GM12892 (cell line): ENCODE results near the gene TULP1.

Source experiments
- POLR2A ChIP-seq: IDR thresholded peaks from 2 replicates; pipeline ENCODE4 v1.6.1; 2011; ENCODE audit warnings: low read depth, low read length, control low read depth
- POLR2AphosphoS5 ChIP-seq: IDR thresholded peaks from 2 replicates; pipeline ENCODE4 v1.6.1; 2011; ENCODE audit warnings: low read depth, low read length, control low read depth
- TAF1 ChIP-seq: IDR thresholded peaks from 2 replicates; pipeline ENCODE4 v1.6.1; 2011; ENCODE audit warnings: low read depth, mild to moderate bottlenecking, control low read depth, low read length, borderline replicate concordance

GRCh38 chr6:35481226-35481625 lies 31.5 kb downstream of the TULP1 start:
- no peak for TF ChIP-seq POLR2A
- TF ChIP-seq POLR2AphosphoS5, result no peak
- no peak for TF ChIP-seq TAF1
